Panc1 (cell line): ENCODE data around the gene AMOTL1.

ENCODE experiments used
- CTCF ChIP-seq: fragments of 450-650 bp; IDR thresholded peaks from 2 replicates; pipeline ENCODE4 v1.5.1; 2017; ENCODE audit warnings: mild to moderate bottlenecking
- POLR2AphosphoS5 ChIP-seq: IDR thresholded peaks from 2 replicates; pipeline ENCODE4 v1.6.1; 2012; ENCODE audit warnings: mild to moderate bottlenecking, low read depth, low read length, moderate library complexity
- REST ChIP-seq, 2 experiments: IDR thresholded peaks; 2 replicates each; pipeline ENCODE4 v1.6.1; 2011 to 2012; ENCODE audit warnings: low read depth in 2 of 2, control low read depth in 1 of 2, low read length in 1 of 2, mild to moderate bottlenecking in 1 of 2, moderate library complexity in 1 of 2; ENCODE audit not compliant: insufficient read depth in 1 of 2
- SIN3A ChIP-seq: IDR thresholded peaks from 2 replicates; pipeline ENCODE4 v1.6.1; 2012; ENCODE audit warnings: low read depth, mild to moderate bottlenecking, low read length, moderate library complexity, borderline replicate concordance; ENCODE audit not compliant: insufficient read depth
- TCF7L2 ChIP-seq: IDR thresholded peaks from 2 replicates; pipeline ENCODE4 v1.6.1; 2011; ENCODE audit warnings: mild to moderate bottlenecking, low read depth, low read length, inconsistent platforms

GRCh38 chr11:94855666-94856065 is 87.5 kb downstream of the AMOTL1 start:
- no peak for TF ChIP-seq CTCF
- no peak for TF ChIP-seq SIN3A
- TF ChIP-seq REST (IDR thresholded peaks at IDR 0.05; ENCODE audit: insufficient read depth in 1 of 2, low read depth in 2 of 2, low read length in 1 of 2) = no peak
- no peak for TF ChIP-seq TCF7L2
- no peak for TF ChIP-seq POLR2AphosphoS5
